ENCODE results near the gene CD44.

The CD44 gene

GRCh38 chr11:35121326-35121865 lies 17.6 kb upstream of the CD44 start:
- H3K4me3 Mint-ChIP-seq = no peak overlapping the region
- no peaks in the 10 kb centered on the region for H3K27me3 Mint-ChIP-seq
- DNase-seq = no peak
- H3K27ac Mint-ChIP-seq = no peak overlapping the region
- H3K4me1 Mint-ChIP-seq (ENCODE audit: low read depth) = peaks cover 50% of the 10 kb centered on the region
- H3K9me3 Mint-ChIP-seq = no peaks in the 10 kb centered on the region
- H3K36me3 Mint-ChIP-seq (ENCODE audit: low read depth) = no peaks in the 10 kb centered on the region

GRCh38 chr11:35122308-35122707 lies 16.7 kb upstream of the CD44 start:
- DNase-seq = no peak
- no peak overlapping the region for H3K27ac Mint-ChIP-seq
- no peaks in the 10 kb centered on the region for H3K9me3 Mint-ChIP-seq
- peaks cover 59% of the 10 kb centered on the region for H3K4me1 Mint-ChIP-seq (ENCODE audit: low read depth)
- no peak overlapping the region for H3K4me3 Mint-ChIP-seq
- no peaks in the 10 kb centered on the region for H3K36me3 Mint-ChIP-seq (ENCODE audit: low read depth)
- H3K27me3 Mint-ChIP-seq = no peaks in the 10 kb centered on the region

- no peaks in the 10 kb centered on the region for H3K27me3 Mint-ChIP-seq
- DNase-seq = peak; percentile 72
Measured at GRCh38 chr11:35126000-35126878, 12.7 kb upstream of the CD44 start.

GRCh38 chr11:35126879-35127581 lies 11.9 kb upstream of the CD44 start:
- Mint-ChIP-seq H3K4me3 (peak overlapping the region; percentile 36), H3K36me3 (ENCODE audit: low read depth) (no peaks in the 10 kb centered on the region), H3K27ac (peak overlapping the region; percentile 89), H3K27me3 (no peaks in the 10 kb centered on the region), H3K9me3 (no peaks in the 10 kb centered on the region), H3K4me1 (ENCODE audit: low read depth) (peaks cover 67% of the 10 kb centered on the region)
- no peak for DNase-seq

More at GRCh38 chr11:35126000-35126878, 12.7 kb upstream of the CD44 start:
- Mint-ChIP-seq H3K36me3 (ENCODE audit: low read depth) (no peaks in the 10 kb centered on the region), H3K4me3 (peak overlapping the region; percentile 36), H3K27ac (peak overlapping the region; percentile 89), H3K4me1 (ENCODE audit: low read depth) (peaks cover 66% of the 10 kb centered on the region), H3K9me3 (no peaks in the 10 kb centered on the region)

- no peak overlapping the region for H3K4me3 Mint-ChIP-seq
- no peak overlapping the region for H3K27ac Mint-ChIP-seq
- H3K36me3 Mint-ChIP-seq (ENCODE audit: low read depth) = no peaks in the 10 kb centered on the region
- H3K4me1 Mint-ChIP-seq (ENCODE audit: low read depth) = peaks cover 67% of the 10 kb centered on the region
- no peaks in the 10 kb centered on the region for H3K27me3 Mint-ChIP-seq
- DNase-seq = no peak
- H3K9me3 Mint-ChIP-seq = no peaks in the 10 kb centered on the region
Measured at GRCh38 chr11:35127619-35128018, 11.4 kb upstream of the CD44 start.

- Mint-ChIP-seq H3K9me3 (no peaks in the 10 kb centered on the region), H3K4me3 (no peak overlapping the region), H3K27ac (no peak overlapping the region), H3K4me1 (ENCODE audit: low read depth) (peaks cover 68% of the 10 kb centered on the region), H3K27me3 (no peaks in the 10 kb centered on the region), H3K36me3 (ENCODE audit: low read depth) (no peaks in the 10 kb centered on the region)
- no peak for DNase-seq
Measured at GRCh38 chr11:35131094-35131493, 7.9 kb upstream of the CD44 start.

GRCh38 chr11:35131886-35132285 lies 7.1 kb upstream of the CD44 start:
- no peaks in the 10 kb centered on the region for H3K9me3 Mint-ChIP-seq

GRCh38 chr11:35133656-35134055 lies 5.3 kb upstream of the CD44 start:
- Mint-ChIP-seq H3K4me1 (ENCODE audit: low read depth) (peaks cover 67% of the 10 kb centered on the region), H3K27me3 (no peaks in the 10 kb centered on the region), H3K9me3 (no peaks in the 10 kb centered on the region), H3K27ac (no peak overlapping the region), H3K4me3 (no peak overlapping the region), H3K36me3 (ENCODE audit: low read depth) (no peaks in the 10 kb centered on the region)
- DNase-seq = no peak

More at GRCh38 chr11:35131886-35132285, 7.1 kb upstream of the CD44 start:
- Mint-ChIP-seq H3K4me1 (ENCODE audit: low read depth) (peaks cover 62% of the 10 kb centered on the region), H3K4me3 (no peak overlapping the region), H3K27ac (no peak overlapping the region), H3K27me3 (no peaks in the 10 kb centered on the region), H3K36me3 (ENCODE audit: low read depth) (no peaks in the 10 kb centered on the region)
- no peak for DNase-seq

GRCh38 chr11:35134403-35135148 lies 4.4 kb upstream of the CD44 start:
- H3K4me1 Mint-ChIP-seq (ENCODE audit: low read depth) = peaks cover 67% of the 10 kb centered on the region
- no peaks in the 10 kb centered on the region for H3K27me3 Mint-ChIP-seq
- peaks cover 7% of the 10 kb centered on the region for H3K36me3 Mint-ChIP-seq (ENCODE audit: low read depth)
- H3K27ac Mint-ChIP-seq = no peak overlapping the region
- no peak overlapping the region for H3K4me3 Mint-ChIP-seq
- DNase-seq = no peak
- H3K9me3 Mint-ChIP-seq = no peaks in the 10 kb centered on the region

GRCh38 chr11:35135222-35135621 lies 3.7 kb upstream of the CD44 start:
- peaks cover 67% of the 10 kb centered on the region for H3K4me1 Mint-ChIP-seq (ENCODE audit: low read depth)

GRCh38 chr11:35136311-35136710 lies 2.7 kb upstream of the CD44 start:
- Mint-ChIP-seq H3K4me3 (no peak overlapping the region), H3K9me3 (no peaks in the 10 kb centered on the region), H3K4me1 (ENCODE audit: low read depth) (peaks cover 59% of the 10 kb centered on the region), H3K27ac (no peak overlapping the region), H3K36me3 (ENCODE audit: low read depth) (peaks cover 24% of the 10 kb centered on the region), H3K27me3 (no peaks in the 10 kb centered on the region)
- DNase-seq = no peak

More at GRCh38 chr11:35135222-35135621, 3.7 kb upstream of the CD44 start:
- Mint-ChIP-seq H3K4me3 (no peak overlapping the region), H3K36me3 (ENCODE audit: low read depth) (peaks cover 13% of the 10 kb centered on the region), H3K27ac (no peak overlapping the region), H3K9me3 (no peaks in the 10 kb centered on the region), H3K27me3 (no peaks in the 10 kb centered on the region)
- DNase-seq = no peak

GRCh38 chr11:35138058-35138457 lies 913 bp upstream of the CD44 start:
- Mint-ChIP-seq H3K4me3 (peak overlapping the region; percentile 83), H3K36me3 (ENCODE audit: low read depth) (peaks cover 40% of the 10 kb centered on the region), H3K4me1 (ENCODE audit: low read depth) (peaks cover 55% of the 10 kb centered on the region)

GRCh38 chr11:35138606-35138942 lies 397 bp upstream of the CD44 start:
- no peak for DNase-seq
- Mint-ChIP-seq H3K9me3 (no peaks in the 10 kb centered on the region), H3K4me3 (peak overlapping the region; percentile 83), H3K27me3 (no peaks in the 10 kb centered on the region), H3K4me1 (ENCODE audit: low read depth) (peaks cover 58% of the 10 kb centered on the region), H3K36me3 (ENCODE audit: low read depth) (peaks cover 42% of the 10 kb centered on the region), H3K27ac (peak overlapping the region; percentile 93)

More at GRCh38 chr11:35138058-35138457, 913 bp upstream of the CD44 start:
- no peaks in the 10 kb centered on the region for H3K9me3 Mint-ChIP-seq
- DNase-seq = no peak
- no peaks in the 10 kb centered on the region for H3K27me3 Mint-ChIP-seq
- peak overlapping the region; percentile 93 for H3K27ac Mint-ChIP-seq

GRCh38 chr11:35139722-35140282 lies 831 bp downstream of the CD44 start:
- Mint-ChIP-seq H3K36me3 (ENCODE audit: low read depth) (peaks cover 54% of the 10 kb centered on the region), H3K4me3 (peak overlapping the region; percentile 83), H3K27me3 (no peaks in the 10 kb centered on the region), H3K4me1 (ENCODE audit: low read depth) (peaks cover 59% of the 10 kb centered on the region), H3K27ac (peak overlapping the region; percentile 93), H3K9me3 (no peaks in the 10 kb centered on the region)
- no peak for DNase-seq

All from activated T-cell treated with anti-CD3 and anti-CD28 coated beads, Interleukin-2, amount 50 U/mL, for 24 hours (primary cell).